Keratinocyte (primary cell): ENCODE results near the gene CYP20A1. TPM values are rescaled to one million over a fixed set of nuclear protein-coding genes. Genes with fewer than 3 reads are reported as not detected.

Experiments used
- DNase-seq: peaks from one replicate; pipeline ENCODE4 v3.0.0-alpha.2; 2011; ENCODE audit warnings: low read depth, missing footprints, low spot score
- FAIRE-seq: peaks from 2 replicates; lab custom pipeline; 2011; peaks lifted over from hg19 to GRCh38; lab: Jason Lieb, UNC
- H2AFZ ChIP-seq: 2 replicates; pipeline ENCODE4 v1.6.0; 2012; ENCODE audit warnings: low read length, control low read depth, inconsistent platforms; ENCODE audit not compliant: control insufficient read depth
- H3K27ac ChIP-seq: 2 replicates; pipeline ENCODE4 v1.5.1; 2011; ENCODE audit warnings: low read length; ENCODE audit not compliant: control insufficient read depth, insufficient read depth
- H3K27me3 ChIP-seq: 3 replicates; pipeline ENCODE4 v1.6.0; 2011; ENCODE audit warnings: low read length; ENCODE audit not compliant: control insufficient read depth, insufficient read depth; ENCODE audit errors: extremely low read depth
- H3K36me3 ChIP-seq, 2 experiments: 2 replicates in 1 of 2; 3 replicates in 1 of 2; pipeline ENCODE4 v1.5.1; 2011; ENCODE audit warnings: low read length in 2 of 2, mild to moderate bottlenecking in 1 of 2; ENCODE audit not compliant: control insufficient read depth in 2 of 2, insufficient read depth in 2 of 2; ENCODE audit errors: extremely low read depth in 1 of 2
- H3K4me1 ChIP-seq: 3 replicates; pipeline ENCODE4 v1.5.1; 2011; ENCODE audit warnings: low read length; ENCODE audit not compliant: control insufficient read depth, insufficient read depth; ENCODE audit errors: extremely low read depth
- H3K4me2 ChIP-seq: 3 replicates; pipeline ENCODE4 v1.6.0; 2011; ENCODE audit warnings: low read depth, low read length; ENCODE audit not compliant: control insufficient read depth, insufficient read depth; ENCODE audit errors: extremely low read depth
- H3K4me3 ChIP-seq, 3 experiments: fragments of 200-600 bp in 1 of 3; sonication (generic) in 1 of 3; 2 replicates in 2 of 3; 3 replicates in 1 of 3; pipeline ENCODE4 v1.5.1; 2011 to 2016; ENCODE audit warnings: low read length in 3 of 3, mild to moderate bottlenecking in 3 of 3, control low read depth in 2 of 3, inconsistent platforms in 1 of 3, low read depth in 1 of 3, mixed read lengths in 1 of 3, mixed run types in 1 of 3, moderate library complexity in 1 of 3; ENCODE audit not compliant: control insufficient read depth in 2 of 3, insufficient read depth in 2 of 3; ENCODE audit errors: extremely low read depth in 1 of 3
- H3K79me2 ChIP-seq: 2 replicates; pipeline ENCODE4 v1.6.0; 2012; ENCODE audit warnings: low read length; ENCODE audit not compliant: control insufficient read depth, insufficient read depth
- H3K9ac ChIP-seq: 3 replicates; pipeline ENCODE4 v1.6.0; 2011; ENCODE audit warnings: low read length; ENCODE audit not compliant: control insufficient read depth, insufficient read depth; ENCODE audit errors: extremely low read depth
- H3K9me1 ChIP-seq: 3 replicates; pipeline ENCODE4 v1.6.0; 2011; ENCODE audit warnings: low read length; ENCODE audit not compliant: control insufficient read depth, insufficient read depth; ENCODE audit errors: extremely low read depth
- H3K9me3 ChIP-seq: 2 replicates; pipeline ENCODE4 v1.5.1; 2012; ENCODE audit warnings: low read depth, low read length; ENCODE audit not compliant: control insufficient read depth
- H4K20me1 ChIP-seq: 3 replicates; pipeline ENCODE4 v1.6.0; 2011; ENCODE audit warnings: low read length; ENCODE audit not compliant: control insufficient read depth, insufficient read depth; ENCODE audit errors: extremely low read depth
- EZH2 ChIP-seq: IDR thresholded peaks from one replicate; pipeline ENCODE4 v1.6.1; 2012; ENCODE audit warnings: inconsistent platforms, mild to moderate bottlenecking, low read length, moderate library complexity
- dilution Hi-C: fragments of 300-500 bp; cut with MboI; formaldehyde crosslinking; loops from one replicate; pipeline ENCODE4 v1.7.0; 2020; ENCODE audit warnings: low sequenced_read_pairs; ENCODE audit not compliant: extremely low pct_ligation_motif_present
- polyA plus RNA-seq, 5 experiments: library from polyadenylated mRNA; depleted of rRNA in 3 of 5; stranded (reverse) in 3 of 5; stranded (forward) in 1 of 5; unstranded in 1 of 5; fragments of >200 nt; gene quantifications; 1 replicate in 1 of 5; 2 replicates in 3 of 5; 3 replicates in 1 of 5; pipeline versions ENCODE4 v1.2.1 to v1.2.3, GENCODE V29; 2011 to 2012; ENCODE audit warnings: missing spikeins in 2 of 5, low read depth in 1 of 5, low replicate concordance in 1 of 5
- TF ChIP-seq, protein P1 (sequence below), 3 experiments: IDR thresholded peaks in 1 of 3; conservative IDR thresholded peaks in 1 of 3; optimal IDR thresholded peaks in 1 of 3; 2 replicates in 2 of 3; 3 replicates in 1 of 3; pipeline versions ENCODE3 to v1.5.1; 2011; ENCODE audit warnings: low read length in 3 of 3, mild to moderate bottlenecking in 3 of 3, moderate library complexity in 2 of 3, control low read depth in 1 of 3, inconsistent platforms in 1 of 3; ENCODE audit not compliant: insufficient read depth in 2 of 3; ENCODE audit errors: extremely low read depth in 1 of 3

The CYP20A1 gene
- polyA plus RNA-seq, 1 donor (not counting 4 experiments of a cell fraction or from before 2014, with no cell fraction given), result 8.9 TPM

DNA sequence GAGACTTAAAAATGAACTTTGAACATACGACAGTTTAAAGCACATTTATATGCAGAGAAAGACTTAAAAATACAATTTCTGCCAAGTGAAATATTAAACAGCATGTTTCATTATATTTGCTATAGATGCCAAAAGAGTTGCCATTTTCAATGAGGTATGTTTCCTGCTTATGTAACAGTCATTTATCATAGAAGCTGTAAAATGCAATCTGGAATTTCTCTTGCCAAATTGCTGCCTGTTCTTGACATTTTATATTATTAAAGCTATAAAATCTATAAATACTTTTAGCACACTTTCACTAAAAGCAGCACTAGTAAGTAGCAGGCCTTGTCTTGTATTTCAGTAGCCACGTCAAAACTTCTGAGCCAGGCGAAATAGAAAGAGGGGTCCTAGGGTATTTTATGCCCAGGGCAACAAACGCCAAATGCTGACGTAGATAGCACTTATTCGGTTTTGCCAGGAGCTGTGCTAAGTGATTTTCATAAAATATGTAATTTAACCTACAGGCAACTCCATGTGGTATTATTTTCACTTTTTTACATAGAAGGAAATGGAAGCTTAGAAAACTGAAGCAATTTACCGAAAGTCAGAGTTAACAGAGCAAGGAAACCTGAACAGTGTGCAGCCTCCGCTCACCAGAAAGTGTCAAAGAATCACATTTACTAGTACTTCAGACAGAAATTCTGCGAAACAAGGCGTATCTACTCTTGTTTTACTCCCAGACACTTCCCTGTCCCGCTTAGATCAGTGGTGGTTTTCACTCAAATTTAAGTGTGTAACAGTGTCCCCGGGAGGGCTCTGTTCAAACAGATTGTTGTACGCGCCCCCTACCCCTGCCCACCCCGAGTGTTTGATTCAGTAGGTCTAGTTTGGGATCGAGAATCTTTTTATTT lies 1.2 kb upstream of the CYP20A1 start:
- no peaks in the 10 kb centered on the region for H3K27me3 ChIP-seq
- dilution Hi-C loops, result no loop called here
- peaks cover 0 to 3% of the 10 kb centered on the region in 2 experiments for H3K36me3 ChIP-seq
- H3K4me2 ChIP-seq, result peak overlapping the region; percentile 90
- FAIRE-seq (no peak), DNase-seq (no peak)
- TF ChIP-seq, protein P1, sequence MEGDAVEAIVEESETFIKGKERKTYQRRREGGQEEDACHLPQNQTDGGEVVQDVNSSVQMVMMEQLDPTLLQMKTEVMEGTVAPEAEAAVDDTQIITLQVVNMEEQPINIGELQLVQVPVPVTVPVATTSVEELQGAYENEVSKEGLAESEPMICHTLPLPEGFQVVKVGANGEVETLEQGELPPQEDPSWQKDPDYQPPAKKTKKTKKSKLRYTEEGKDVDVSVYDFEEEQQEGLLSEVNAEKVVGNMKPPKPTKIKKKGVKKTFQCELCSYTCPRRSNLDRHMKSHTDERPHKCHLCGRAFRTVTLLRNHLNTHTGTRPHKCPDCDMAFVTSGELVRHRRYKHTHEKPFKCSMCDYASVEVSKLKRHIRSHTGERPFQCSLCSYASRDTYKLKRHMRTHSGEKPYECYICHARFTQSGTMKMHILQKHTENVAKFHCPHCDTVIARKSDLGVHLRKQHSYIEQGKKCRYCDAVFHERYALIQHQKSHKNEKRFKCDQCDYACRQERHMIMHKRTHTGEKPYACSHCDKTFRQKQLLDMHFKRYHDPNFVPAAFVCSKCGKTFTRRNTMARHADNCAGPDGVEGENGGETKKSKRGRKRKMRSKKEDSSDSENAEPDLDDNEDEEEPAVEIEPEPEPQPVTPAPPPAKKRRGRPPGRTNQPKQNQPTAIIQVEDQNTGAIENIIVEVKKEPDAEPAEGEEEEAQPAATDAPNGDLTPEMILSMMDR (optimal IDR thresholded peaks at IDR 0.05 in 1 of 3, IDR thresholded peaks at IDR 0.05 in 1 of 3, conservative IDR thresholded peaks at IDR 0.05 in 1 of 3; ENCODE audit: extremely low read depth in 1 of 3, insufficient read depth in 2 of 3, low read length in 3 of 3), result no peak
- TF ChIP-seq EZH2, result no peak
- H4K20me1 ChIP-seq, result no peaks in the 10 kb centered on the region
- H3K9me1 ChIP-seq, result no peaks in the 10 kb centered on the region
- no peak overlapping the region for H3K27ac ChIP-seq
- H3K4me3 ChIP-seq, result peak overlapping the region in 2 of 3 experiments; percentile 12 to 18
- peaks cover 13% of the 10 kb centered on the region for H3K79me2 ChIP-seq
- H3K4me1 ChIP-seq, result peaks cover 11% of the 10 kb centered on the region
- H3K9me3 ChIP-seq, result no peaks in the 10 kb centered on the region
- H3K9ac ChIP-seq, result no peak overlapping the region
- peak overlapping the region; percentile 56 for H2AFZ ChIP-seq

DNA sequence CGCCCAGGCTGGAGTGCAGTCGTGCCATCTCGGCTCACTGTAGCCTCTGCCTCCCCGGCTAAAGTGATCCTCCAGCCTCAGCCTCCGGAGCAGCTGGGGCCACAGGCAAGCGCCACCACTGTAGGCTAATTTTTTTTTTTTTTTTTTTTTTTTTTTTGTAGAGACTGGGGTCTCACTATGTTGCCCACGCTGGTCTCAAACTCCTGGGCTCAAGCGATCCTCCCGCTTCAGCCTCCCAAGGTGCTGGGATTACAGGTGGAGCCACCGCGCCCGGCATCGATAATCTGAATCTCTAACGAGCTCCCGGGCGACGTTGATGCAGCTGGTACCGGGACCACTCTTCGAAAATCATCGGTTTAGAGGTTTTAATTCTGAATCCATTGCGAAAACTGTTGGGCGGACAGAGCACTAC lies 520 bp upstream of the CYP20A1 start:
- H3K9me1 ChIP-seq, result no peaks in the 10 kb centered on the region
- peak overlapping the region; percentile 97 for H3K9ac ChIP-seq
- no peaks in the 10 kb centered on the region for H4K20me1 ChIP-seq
- FAIRE-seq (no peak), DNase-seq (no peak)
- no peaks in the 10 kb centered on the region for H3K9me3 ChIP-seq
- peaks cover 13% of the 10 kb centered on the region for H3K79me2 ChIP-seq
- peaks cover 11% of the 10 kb centered on the region for H3K4me1 ChIP-seq
- peak overlapping the region; percentile 75 for H2AFZ ChIP-seq
- dilution Hi-C loops, result no loop called here
- H3K27me3 ChIP-seq, result no peaks in the 10 kb centered on the region
- H3K36me3 ChIP-seq, result peaks cover 0 to 3% of the 10 kb centered on the region in 2 experiments
- peak overlapping the region; percentile 90 for H3K4me2 ChIP-seq
- TF ChIP-seq, protein P1 (optimal IDR thresholded peaks at IDR 0.05 in 1 of 3, IDR thresholded peaks at IDR 0.05 in 1 of 3, conservative IDR thresholded peaks at IDR 0.05 in 1 of 3; ENCODE audit: extremely low read depth in 1 of 3, insufficient read depth in 2 of 3, low read length in 3 of 3), result no peak
- TF ChIP-seq EZH2, result no peak
- H3K4me3 ChIP-seq, result peak overlapping the region; percentile 80 to 98 (median 97)
- peak overlapping the region; percentile 97 for H3K27ac ChIP-seq
